ENCODE measurements around the gene ZNF787.

The ZNF787 gene

GRCh38 chr19:56069642-56070041 lies 51.5 kb downstream of the ZNF787 start:
- TF ChIP-seq CTCF (conservative IDR thresholded peaks at IDR 0.05; ENCODE audit: control insufficient read depth, insufficient read depth, low read depth, low read length), result no peak
- no peak for DNase-seq (ENCODE audit: low read depth)

GRCh38 chr19:56066152-56067023 lies 54.7 kb downstream of the ZNF787 start:
- DNase-seq (ENCODE audit: low read depth), result peak; percentile 38
- TF ChIP-seq CTCF (conservative IDR thresholded peaks at IDR 0.05; ENCODE audit: control insufficient read depth, insufficient read depth, low read depth, low read length), result peak; percentile 76
- H3K4me3 ChIP-seq (ENCODE audit: control insufficient read depth, low read depth, low read length), result no peak overlapping the region

More at GRCh38 chr19:56069642-56070041, 51.5 kb downstream of the ZNF787 start:
- H3K4me3 ChIP-seq (ENCODE audit: control insufficient read depth, low read depth, low read length), result no peak overlapping the region

- TF ChIP-seq CTCF (conservative IDR thresholded peaks at IDR 0.05; ENCODE audit: control insufficient read depth, insufficient read depth, low read depth, low read length), result no peak
- H3K4me3 ChIP-seq (ENCODE audit: control insufficient read depth, low read depth, low read length), result no peak overlapping the region
- no peak for DNase-seq (ENCODE audit: low read depth)
Measured at GRCh38 chr19:56053596-56053995, 67.5 kb downstream of the ZNF787 start.
